GM21515 (cell line): Measurements from ENCODE around the gene BRF1.

Experiments
- ATAC-seq: cut with Tn5 transposase; IDR thresholded peaks from one replicate; pipeline ENCODE4 v1.9.1; 2021; ENCODE audit not compliant: unreplicated experiment

Gene BRF1

GRCh38 chr14:105211086-105211757, 89.6 kb downstream of the BRF1 start:
- ATAC-seq = no peak

- no peak for ATAC-seq
Measured at GRCh38 chr14:105210266-105211025, 90.4 kb downstream of the BRF1 start.

- ATAC-seq = no peak
Measured at GRCh38 chr14:105209646-105210045, 91.2 kb downstream of the BRF1 start.

- no peak for ATAC-seq
Measured at GRCh38 chr14:105209091-105209490, 91.7 kb downstream of the BRF1 start.

- no peak for ATAC-seq
Measured at GRCh38 chr14:105208738-105209075, 92.1 kb downstream of the BRF1 start.

- ATAC-seq = no peak
Measured at GRCh38 chr14:105207996-105208737, 92.6 kb downstream of the BRF1 start.

- ATAC-seq = no peak
Measured at GRCh38 chr14:105207460-105207901, 93.3 kb downstream of the BRF1 start.

GRCh38 chr14:105206873-105207272, 93.9 kb downstream of the BRF1 start:
- ATAC-seq = no peak

- no peak for ATAC-seq
Measured at GRCh38 chr14:105205673-105206208, 95.1 kb downstream of the BRF1 start.

- no peak for ATAC-seq
Measured at GRCh38 chr14:105204931-105205672, 95.7 kb downstream of the BRF1 start.

GRCh38 chr14:105204206-105204930, 96.4 kb downstream of the BRF1 start:
- ATAC-seq = no peak

GRCh38 chr14:105203701-105204100, 97.1 kb downstream of the BRF1 start:
- no peak for ATAC-seq

GRCh38 chr14:105203057-105203531, 97.7 kb downstream of the BRF1 start:
- no peak for ATAC-seq

GRCh38 chr14:105201925-105202513, 98.8 kb downstream of the BRF1 start:
- ATAC-seq = no peak

- no peak for ATAC-seq
Measured at GRCh38 chr14:105201156-105201924, 99.5 kb downstream of the BRF1 start.

GRCh38 chr14:105200641-105201040, 100.2 kb downstream of the BRF1 start:
- ATAC-seq = no peak

- ATAC-seq = no peak
Measured at GRCh38 chr14:105200074-105200473, 100.7 kb downstream of the BRF1 start.

GRCh38 chr14:105199093-105199492, 101.7 kb downstream of the BRF1 start:
- no peak for ATAC-seq

- no peak for ATAC-seq
Measured at GRCh38 chr14:105198588-105198987, 102.2 kb downstream of the BRF1 start.
